A549 (cell line): ENCODE results near the gene CYP24A1. TPM values are rescaled to one million over a fixed set of nuclear protein-coding genes. Genes with fewer than 3 reads are reported as not detected.

ENCODE experiments used
- ATAC-seq, 2 experiments: fragments of 200-7000 bp in 1 of 2; fragments of >200 bp in 1 of 2; cut with Nextera tagmentation in 1 of 2; cut with Tn5 transposase in 1 of 2; 3 replicates each; pipeline versions ENCODE4 v1.8.0 to v1.9.1; 2018 to 2020; ENCODE audit warnings: mild to moderate bottlenecking in 1 of 2, moderate library complexity in 1 of 2
- CTCF ChIA-PET: fragments of 300-600 bp; sonication (Branson Sonifier 250); formaldehyde crosslinking; extraction: SDS; loops from one replicate; lab custom pipeline; 2021; ENCODE audit warnings: antibody characterized with exemption, inconsistent platforms; lab: Yijun Ruan, JAX
- POLR2A ChIA-PET: fragments of 350-600 bp; formaldehyde crosslinking; extraction: SDS; loops from one replicate; lab custom pipeline; 2021; ENCODE audit warnings: antibody characterized with exemption, inconsistent platforms; lab: Yijun Ruan, JAX
- DNase-seq, 2 experiments: peaks; one replicate each; pipeline versions ENCODE4 v3.0.0 to v3.0.0-alpha.2; 2011 to 2016; ENCODE audit warnings: low read depth in 1 of 2, low spot score in 1 of 2
- FAIRE-seq: peaks from 2 replicates; lab custom pipeline; 2011; peaks lifted over from hg19 to GRCh38; lab: Jason Lieb, UNC
- H3K27ac ChIP-seq, 2 experiments: fragments of >200 bp; sonication (Bioruptor Twin); formaldehyde crosslinking; 3 replicates each; pipeline ENCODE4 v1.5.1; 2016 to 2017
- H3K4me1 ChIP-seq: fragments of >200 bp; sonication (Bioruptor Twin); formaldehyde crosslinking; 3 replicates; pipeline ENCODE4 v1.6.1; 2016
- H3K4me2 ChIP-seq: fragments of >200 bp; sonication (Bioruptor Twin); formaldehyde crosslinking; 3 replicates; pipeline ENCODE4 v1.6.1; 2016
- H3K4me3 ChIP-seq: fragments of >200 bp; sonication (Bioruptor Twin); formaldehyde crosslinking; 3 replicates; pipeline ENCODE4 v1.5.1; 2016
- H3K9me3 ChIP-seq: fragments of >200 bp; sonication (Bioruptor Twin); formaldehyde crosslinking; 3 replicates; pipeline ENCODE4 v1.6.1; 2016
- BCL3 ChIP-seq: fragments of >200 bp; sonication (Bioruptor Twin); formaldehyde crosslinking; IDR thresholded peaks from 3 replicates; pipeline ENCODE4 v1.6.1; 2016
- CEBPB ChIP-seq, 2 experiments: fragments of >200 bp in 1 of 2; sonication (Bioruptor Twin) in 1 of 2; formaldehyde crosslinking in 1 of 2; IDR thresholded peaks; 2 replicates each; pipeline ENCODE4 v1.6.1; 2012 to 2016
- CHD2 ChIP-seq: fragments of 150-350 bp; IDR thresholded peaks from 2 replicates; pipeline ENCODE4 v1.6.1; 2014; ENCODE audit warnings: low read length; ENCODE audit not compliant: partially characterized antibody
- EHF ChIP-seq: fragments of 250-450 bp; sonication (Bioruptor Pico); IDR thresholded peaks from 2 replicates; pipeline ENCODE4 v1.5.0; 2020; ENCODE audit warnings: mild to moderate bottlenecking
- EP300 ChIP-seq, 2 experiments: fragments of >200 bp; sonication (Bioruptor Twin); formaldehyde crosslinking; IDR thresholded peaks; 2 replicates in 1 of 2; 3 replicates in 1 of 2; pipeline ENCODE4 v1.6.1; 2016 to 2017
- FOSB ChIP-seq: fragments of 250-450 bp; sonication (Bioruptor Pico); IDR thresholded peaks from 2 replicates; pipeline ENCODE4 v1.5.0; 2020; ENCODE audit warnings: mild to moderate bottlenecking, moderate library complexity
- HDAC2 ChIP-seq: fragments of 200-600 bp; sonication (generic); IDR thresholded peaks from 2 replicates; pipeline ENCODE4 v1.6.1; 2016
- HEYL ChIP-seq: fragments of 250-450 bp; sonication (Bioruptor Pico); IDR thresholded peaks from 2 replicates; pipeline ENCODE4 v1.8.0; 2021; ENCODE audit warnings: mild to moderate bottlenecking, moderate library complexity
- HMGXB4 ChIP-seq: fragments of 250-450 bp; sonication (Bioruptor Pico); IDR thresholded peaks from 2 replicates; pipeline ENCODE4 v1.5.0; 2021; ENCODE audit warnings: mild to moderate bottlenecking, moderate library complexity, borderline replicate concordance
- HOXA7 ChIP-seq: fragments of 250-450 bp; sonication (Bioruptor Pico); IDR thresholded peaks from 2 replicates; pipeline ENCODE4 v1.5.0; 2020; ENCODE audit warnings: mild to moderate bottlenecking, moderate library complexity
- HOXB13 ChIP-seq: fragments of 250-450 bp; sonication (Bioruptor Pico); IDR thresholded peaks from 2 replicates; pipeline ENCODE4 v1.5.0; 2020; ENCODE audit warnings: low read depth, mild to moderate bottlenecking, moderate library complexity
- JUN ChIP-seq, 2 experiments: fragments of >200 bp; sonication (Bioruptor Twin); formaldehyde crosslinking; IDR thresholded peaks; 2 replicates in 1 of 2; 3 replicates in 1 of 2; pipeline ENCODE4 v1.6.1; 2016 to 2017
- MAFK ChIP-seq: fragments of 450-650 bp; IDR thresholded peaks from 2 replicates; pipeline ENCODE4 v1.6.1; 2014; ENCODE audit not compliant: partially characterized antibody
- MAZ ChIP-seq: fragments of 150-350 bp; IDR thresholded peaks from 2 replicates; pipeline ENCODE4 v1.6.1; 2014; ENCODE audit warnings: antibody characterized with exemption, low read depth, low read length, borderline replicate concordance
- NFE2L2 ChIP-seq: fragments of 150-350 bp; conservative IDR thresholded peaks from 2 replicates; pipeline ENCODE4 v1.6.1; 2014; ENCODE audit warnings: low read length
- NPAS2 ChIP-seq: fragments of 250-450 bp; sonication (Bioruptor Pico); IDR thresholded peaks from 2 replicates; pipeline ENCODE4 v1.8.0; 2022; ENCODE audit warnings: mild to moderate bottlenecking, moderate library complexity, borderline replicate concordance
- NR3C1 ChIP-seq: fragments of >200 bp; sonication (Bioruptor Twin); formaldehyde crosslinking; IDR thresholded peaks from 3 replicates; pipeline ENCODE4 v1.6.1; 2017
- POLR2AphosphoS2 ChIP-seq: conservative IDR thresholded peaks from 2 replicates; pipeline ENCODE4 v1.6.1; 2012; ENCODE audit warnings: low read length, improper control_type of control experiment, inconsistent platforms
- RARB ChIP-seq: fragments of 250-450 bp; sonication (Bioruptor Pico); IDR thresholded peaks from 2 replicates; pipeline ENCODE4 v1.8.0; 2021; ENCODE audit warnings: mild to moderate bottlenecking, moderate library complexity
- RCOR1 ChIP-seq: fragments of 150-350 bp; IDR thresholded peaks from 2 replicates; pipeline ENCODE4 v1.6.1; 2014; ENCODE audit warnings: antibody characterized with exemption, low read length, low read depth
- REST ChIP-seq: fragments of 200-600 bp; sonication (generic); IDR thresholded peaks from 2 replicates; pipeline ENCODE4 v1.6.1; 2016; ENCODE audit warnings: antibody characterized with exemption, mild to moderate bottlenecking, moderate library complexity
- TFCP2L1 ChIP-seq: fragments of 250-450 bp; sonication (Bioruptor Pico); IDR thresholded peaks from 2 replicates; pipeline ENCODE4 v1.5.0; 2021; ENCODE audit warnings: mild to moderate bottlenecking
- USF2 ChIP-seq: fragments of 450-650 bp; IDR thresholded peaks from 2 replicates; pipeline ENCODE4 v1.6.1; 2014; ENCODE audit warnings: antibody characterized with exemption
- ZFP36 ChIP-seq: fragments of 450-650 bp; IDR thresholded peaks from 2 replicates; pipeline ENCODE4 v1.6.1; 2014; ENCODE audit warnings: borderline replicate concordance; ENCODE audit not compliant: partially characterized antibody
- WGBS: methylation state at CpG from one replicate; pipeline ENCODE4 v1.1.6; 2017; ENCODE audit errors: missing lambda C conversion rate; 5-methylcytosine and 5-hydroxymethylcytosine counted together
- polyA plus RNA-seq, 4 experiments: library from polyadenylated mRNA; depleted of rRNA in 3 of 4; stranded (reverse); fragments of >200 nt; fragmentation: RNase III in 1 of 4; extraction: RNeasy Plus Mini Kit Qiagen cat#74134 plus additional on column Dnase treatment in 1 of 4; gene quantifications; 2 replicates in 3 of 4; 3 replicates in 1 of 4; pipeline ENCODE4 v1.2.3, GENCODE V29; 2011 to 2017
- TF ChIP-seq, protein P1 (sequence below): IDR thresholded peaks from 2 replicates; pipeline ENCODE4 v1.6.1; 2012
- TF ChIP-seq, protein P2 (sequence below): fragments of >200 bp; sonication (Bioruptor Twin); formaldehyde crosslinking; IDR thresholded peaks from 3 replicates; pipeline ENCODE4 v1.5.1; 2016
- TF ChIP-seq, protein P3 (sequence below): fragments of 250-450 bp; sonication (Bioruptor Pico); IDR thresholded peaks from 2 replicates; pipeline ENCODE4 v1.5.0; 2020; ENCODE audit warnings: low read depth, mild to moderate bottlenecking, moderate library complexity

Gene CYP24A1
- polyA plus RNA-seq, 2 of the 4 experiments (the other 2 are of a cell fraction) = 722 to 1,617 TPM

GRCh38 chr20:54158856-54159418, 14.8 kb downstream of the CYP24A1 start (continued):
- no peak for TF ChIP-seq BCL3
- TF ChIP-seq HOXA7 = peak; percentile 83; the same call in 1 of the 2 replicates
- TF ChIP-seq, protein P1, sequence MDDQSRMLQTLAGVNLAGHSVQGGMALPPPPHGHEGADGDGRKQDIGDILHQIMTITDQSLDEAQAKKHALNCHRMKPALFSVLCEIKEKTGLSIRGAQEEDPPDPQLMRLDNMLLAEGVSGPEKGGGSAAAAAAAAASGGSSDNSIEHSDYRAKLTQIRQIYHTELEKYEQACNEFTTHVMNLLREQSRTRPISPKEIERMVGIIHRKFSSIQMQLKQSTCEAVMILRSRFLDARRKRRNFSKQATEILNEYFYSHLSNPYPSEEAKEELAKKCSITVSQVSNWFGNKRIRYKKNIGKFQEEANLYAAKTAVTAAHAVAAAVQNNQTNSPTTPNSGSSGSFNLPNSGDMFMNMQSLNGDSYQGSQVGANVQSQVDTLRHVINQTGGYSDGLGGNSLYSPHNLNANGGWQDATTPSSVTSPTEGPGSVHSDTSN = no peak
- TF ChIP-seq HMGXB4 (CRISPR knock-in tag) = 0 out of 2 replicates have a peak, but pooled peaks have one; percentile 73
- no peak for TF ChIP-seq MAFK
- TF ChIP-seq EHF (CRISPR knock-in tag) = no peak; the same call in 1 of the 2 replicates
- no peak for TF ChIP-seq HDAC2
- no peak for TF ChIP-seq HEYL (CRISPR knock-in tag)
- TF ChIP-seq NPAS2 = no peak

- ATAC-seq (no peak), DNase-seq (no peak), FAIRE-seq (peak; percentile 72)
- Histone ChIP-seq H3K4me2 (peak overlapping the region; percentile 93), H3K4me3 (peak overlapping the region; percentile 5; the same call in 1 of the 3 replicates), H3K27ac (peak overlapping the region; percentile 93 to 100), H3K9me3 (no peaks in the 10 kb centered on the region), H3K4me1 (peaks cover 100% of the 10 kb centered on the region)
- POLR2A ChIA-PET = interaction anchor here (1.0 to 1.5 kb wide), 4 partner anchors 9 to 42 kb away, joined by 3 to 8 read pairs (median 5); no protein-coding TSS in a partner anchor
- 41% methylated on average over 3 of the region's 3 CpGs for WGBS
- CTCF ChIA-PET = interaction anchor here (1.1 to 3.5 kb wide), 5 partner anchors 9 to 62 kb away, joined by 3 to 22 read pairs (median 12); partner anchors contain the start of gene CYP24A1
- no peak for TF ChIP-seq HOXB13 (CRISPR knock-in tag)
- TF ChIP-seq TFCP2L1 = peak; percentile 44; the same call in 1 of the 2 replicates
- no peak for TF ChIP-seq NFE2L2
- TF ChIP-seq, protein P2, sequence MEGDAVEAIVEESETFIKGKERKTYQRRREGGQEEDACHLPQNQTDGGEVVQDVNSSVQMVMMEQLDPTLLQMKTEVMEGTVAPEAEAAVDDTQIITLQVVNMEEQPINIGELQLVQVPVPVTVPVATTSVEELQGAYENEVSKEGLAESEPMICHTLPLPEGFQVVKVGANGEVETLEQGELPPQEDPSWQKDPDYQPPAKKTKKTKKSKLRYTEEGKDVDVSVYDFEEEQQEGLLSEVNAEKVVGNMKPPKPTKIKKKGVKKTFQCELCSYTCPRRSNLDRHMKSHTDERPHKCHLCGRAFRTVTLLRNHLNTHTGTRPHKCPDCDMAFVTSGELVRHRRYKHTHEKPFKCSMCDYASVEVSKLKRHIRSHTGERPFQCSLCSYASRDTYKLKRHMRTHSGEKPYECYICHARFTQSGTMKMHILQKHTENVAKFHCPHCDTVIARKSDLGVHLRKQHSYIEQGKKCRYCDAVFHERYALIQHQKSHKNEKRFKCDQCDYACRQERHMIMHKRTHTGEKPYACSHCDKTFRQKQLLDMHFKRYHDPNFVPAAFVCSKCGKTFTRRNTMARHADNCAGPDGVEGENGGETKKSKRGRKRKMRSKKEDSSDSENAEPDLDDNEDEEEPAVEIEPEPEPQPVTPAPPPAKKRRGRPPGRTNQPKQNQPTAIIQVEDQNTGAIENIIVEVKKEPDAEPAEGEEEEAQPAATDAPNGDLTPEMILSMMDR = no peak
- TF ChIP-seq CHD2 = no peak
- TF ChIP-seq USF2 = no peak
- TF ChIP-seq, protein P3, sequence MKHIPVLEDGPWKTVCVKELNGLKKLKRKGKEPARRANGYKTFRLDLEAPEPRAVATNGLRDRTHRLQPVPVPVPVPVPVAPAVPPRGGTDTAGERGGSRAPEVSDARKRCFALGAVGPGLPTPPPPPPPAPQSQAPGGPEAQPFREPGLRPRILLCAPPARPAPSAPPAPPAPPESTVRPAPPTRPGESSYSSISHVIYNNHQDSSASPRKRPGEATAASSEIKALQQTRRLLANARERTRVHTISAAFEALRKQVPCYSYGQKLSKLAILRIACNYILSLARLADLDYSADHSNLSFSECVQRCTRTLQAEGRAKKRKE (CRISPR knock-in tag) = no peak
- TF ChIP-seq MAZ = no peak
- no peak for TF ChIP-seq EP300 (IDR thresholded peaks at IDR 0.05)
- TF ChIP-seq POLR2AphosphoS2 = peak; percentile 25; the same call in 1 of the 2 replicates
- TF ChIP-seq HDAC2 = no peak
- no peak for TF ChIP-seq ZFP36
- no peak for TF ChIP-seq REST
- no peak for TF ChIP-seq NR3C1
- peak; percentile 90 for TF ChIP-seq FOSB (CRISPR knock-in tag)
- no peak for TF ChIP-seq CEBPB (IDR thresholded peaks at IDR 0.05)
- TF ChIP-seq EHF (CRISPR knock-in tag) = peak; percentile 29; the same call in 1 of the 2 replicates
- no peak for TF ChIP-seq RCOR1
- TF ChIP-seq JUN (IDR thresholded peaks at IDR 0.05) = peak; percentile 37 to 45; a peak in 2 of 5 replicates
- peak; percentile 90; the same call in 1 of the 2 replicates for TF ChIP-seq RARB (CRISPR knock-in tag)
Observed at GRCh38 chr20:54158226-54158625, 15.6 kb downstream of the CYP24A1 start.
